GM19099 (cell line): ENCODE measurements around the gene FOXB1.

Experiments
- POLR2A ChIP-seq: IDR thresholded peaks from 3 replicates; pipeline ENCODE4 v1.6.1; 2011; ENCODE audit warnings: low read depth; ENCODE audit not compliant: insufficient read length; ENCODE audit errors: extremely low read depth

Gene FOXB1

DNA sequence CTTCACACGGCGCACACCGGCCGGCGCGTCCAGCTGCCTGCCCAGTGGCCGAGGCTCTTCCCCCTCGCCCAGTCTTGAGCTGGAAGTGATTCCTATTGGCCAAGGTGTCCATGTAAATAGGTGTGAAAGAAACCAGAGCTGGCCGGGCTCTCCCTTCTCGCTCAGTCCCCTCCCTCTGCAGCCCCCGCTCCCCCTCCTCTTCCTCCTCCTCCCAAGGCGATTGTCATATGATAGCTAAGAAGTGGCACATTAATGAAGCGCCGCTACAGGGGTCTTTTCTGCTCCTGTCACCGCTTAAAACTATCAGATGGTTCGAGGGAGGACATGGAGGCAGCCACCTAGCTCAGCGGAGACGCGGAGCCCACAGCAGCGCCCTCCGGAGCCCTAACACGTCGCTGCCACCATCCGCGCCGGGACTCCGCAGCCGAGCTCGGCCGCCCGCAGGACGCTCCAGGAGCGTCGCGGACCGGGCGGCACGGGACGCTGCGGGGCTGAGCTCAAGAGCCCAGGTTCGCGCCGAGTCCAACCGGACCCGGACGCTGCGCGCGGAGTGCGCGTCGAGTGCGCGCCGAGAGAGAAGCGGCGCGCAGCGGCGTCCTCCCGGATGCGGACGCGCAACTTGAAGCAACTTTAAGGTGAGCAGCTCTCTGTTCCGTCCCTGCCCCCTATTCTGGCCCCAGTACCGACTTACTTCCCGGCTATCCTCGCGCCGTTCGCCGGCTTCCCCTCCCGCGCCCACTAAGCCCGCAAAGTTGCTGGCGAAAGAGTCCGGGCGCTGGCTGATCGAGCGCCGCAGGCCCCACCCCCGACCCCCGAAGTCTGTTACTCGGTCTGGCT lies at the start of gene FOXB1:
Gene FOXB1, plus strand, starts transcription at position 303 of the 837 bp plus-strand sequence. CDS start 653 bp downstream, outside the sequence.
- TF ChIP-seq POLR2A: no peak

DNA sequence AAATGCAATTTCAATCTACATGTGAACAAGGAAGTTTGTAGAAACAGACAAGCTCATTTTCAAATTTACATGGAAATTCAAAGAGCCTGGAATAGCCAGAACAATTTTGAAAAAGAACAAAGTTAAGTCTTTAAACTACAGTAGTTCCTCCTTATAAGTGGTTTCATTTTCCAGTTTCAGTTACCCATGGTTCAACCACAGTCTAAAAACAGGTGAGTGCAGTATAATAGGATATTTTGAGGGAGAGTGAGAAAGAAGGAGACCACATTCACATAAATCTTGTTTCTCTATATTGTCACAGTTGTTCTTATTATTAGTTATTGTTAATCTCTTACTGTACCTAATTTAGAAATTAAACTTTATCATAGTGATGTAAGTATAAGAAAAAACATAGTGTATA lies 45.8 kb upstream of the FOXB1 start:
- TF ChIP-seq POLR2A: no peak

DNA sequence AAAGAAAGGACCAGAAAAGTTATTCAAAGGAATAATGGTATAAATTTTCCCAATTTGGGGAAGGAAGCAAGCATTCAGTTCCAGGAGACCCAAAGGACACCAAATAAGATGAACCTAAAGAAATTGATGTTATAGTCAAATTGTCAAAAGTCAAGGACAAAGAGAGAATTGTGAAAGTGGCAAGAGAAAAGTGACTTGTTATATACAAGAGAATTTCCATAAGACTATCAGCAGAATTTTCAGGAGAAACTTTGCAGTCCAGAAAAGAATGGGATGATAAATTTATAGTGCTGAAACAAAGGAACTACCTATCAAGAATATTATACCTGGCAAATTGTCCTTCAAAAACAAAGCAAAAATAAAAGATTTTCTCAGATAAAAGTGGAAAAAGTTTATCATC lies 43.8 kb upstream of the FOXB1 start:
- no peak for TF ChIP-seq POLR2A

DNA sequence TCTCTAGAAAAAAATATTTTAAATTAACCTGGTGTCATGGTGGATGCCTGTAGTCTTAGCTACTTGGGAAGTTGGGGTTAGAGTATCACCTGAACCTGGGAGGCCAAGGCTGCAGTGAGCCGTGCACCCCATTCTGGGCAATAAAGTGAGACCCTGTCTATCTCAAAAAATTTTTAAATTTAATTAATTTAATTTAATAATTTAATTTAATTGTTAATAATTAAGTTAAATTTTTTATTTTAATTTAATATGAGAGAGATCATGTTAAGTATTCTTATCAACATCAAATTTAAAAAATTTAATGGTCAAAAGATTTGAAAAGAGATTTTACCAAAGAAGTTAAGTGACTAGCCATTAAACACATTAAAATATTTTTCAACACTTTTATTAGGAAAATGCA lies 40.8 kb upstream of the FOXB1 start:
- TF ChIP-seq POLR2A: no peak

DNA sequence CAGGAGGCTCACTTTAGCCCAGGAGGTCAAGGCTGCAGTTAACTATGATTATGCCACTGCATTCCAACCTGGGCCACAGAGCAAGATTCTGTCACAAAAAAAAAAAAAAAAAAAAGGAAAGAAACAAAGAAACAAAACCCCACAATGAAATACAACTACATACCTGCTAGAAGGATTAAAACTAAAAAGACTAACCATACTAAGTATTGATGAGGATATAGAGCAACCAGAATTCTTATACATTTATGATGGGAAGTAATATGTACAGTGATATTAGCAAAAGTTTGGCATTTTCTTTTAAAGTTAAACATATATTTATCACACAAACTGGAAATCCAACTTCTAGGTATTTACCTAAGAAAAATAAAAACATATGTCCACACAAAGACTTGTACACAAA lies 40.2 kb upstream of the FOXB1 start:
- TF ChIP-seq POLR2A: no peak

DNA sequence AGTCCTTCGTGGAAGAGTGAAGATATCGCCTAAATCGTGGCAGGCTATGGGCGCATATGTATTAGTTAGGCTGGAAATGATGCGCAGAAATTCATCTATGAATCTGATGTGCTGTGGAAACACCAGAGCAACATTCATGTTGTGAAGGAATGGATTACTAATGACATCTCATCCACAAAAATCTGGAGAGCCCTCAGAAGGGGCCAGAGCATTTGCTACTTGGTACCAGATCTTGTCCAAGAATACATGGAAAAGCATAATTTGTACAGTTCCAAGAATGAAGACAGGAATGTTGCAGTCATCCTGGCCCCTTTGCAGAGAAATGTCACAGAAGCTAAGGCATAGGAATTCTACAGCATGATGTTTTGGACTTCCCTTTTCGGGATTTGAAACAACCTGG lies 38.4 kb upstream of the FOXB1 start:
- TF ChIP-seq POLR2A: no peak

DNA sequence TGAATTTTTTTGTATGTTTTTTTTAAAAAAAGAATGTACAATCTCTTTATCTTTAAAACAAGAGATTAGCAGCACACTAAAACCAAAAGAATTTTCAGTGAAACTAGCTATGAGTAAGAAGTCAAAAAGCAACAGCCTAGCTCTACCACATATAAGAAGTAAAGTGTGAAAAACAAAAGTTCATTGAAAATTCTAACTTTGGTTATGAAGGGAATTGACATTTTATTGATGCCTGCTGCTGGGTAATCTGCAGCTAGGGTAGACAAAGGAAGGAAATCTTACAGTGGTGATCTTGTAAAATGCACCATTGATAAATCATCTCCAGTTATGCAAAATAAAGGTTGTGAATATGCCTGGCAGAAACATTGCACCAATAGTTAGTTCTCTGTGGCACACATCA lies 37.8 kb upstream of the FOXB1 start:
- no peak for TF ChIP-seq POLR2A

DNA sequence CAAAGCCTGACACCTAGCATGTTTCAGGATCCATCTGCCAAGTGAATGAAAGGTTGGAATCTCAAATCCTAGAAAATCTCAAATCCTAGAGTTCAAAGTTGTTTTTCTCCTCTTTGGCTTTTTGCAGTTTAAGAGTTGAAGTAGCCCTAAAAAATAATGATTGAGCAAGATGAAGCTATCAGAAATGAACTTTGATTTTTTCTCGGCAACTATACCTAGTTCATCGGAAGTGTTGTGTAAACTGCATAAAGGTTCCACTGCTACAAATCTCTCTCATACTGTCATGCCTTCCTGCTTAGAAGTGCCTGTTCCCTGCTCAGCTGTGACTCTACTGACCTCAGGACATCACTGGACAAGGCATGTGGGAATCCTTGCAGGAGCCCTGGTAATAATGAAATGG lies 35.8 kb upstream of the FOXB1 start:
- TF ChIP-seq POLR2A: no peak

DNA sequence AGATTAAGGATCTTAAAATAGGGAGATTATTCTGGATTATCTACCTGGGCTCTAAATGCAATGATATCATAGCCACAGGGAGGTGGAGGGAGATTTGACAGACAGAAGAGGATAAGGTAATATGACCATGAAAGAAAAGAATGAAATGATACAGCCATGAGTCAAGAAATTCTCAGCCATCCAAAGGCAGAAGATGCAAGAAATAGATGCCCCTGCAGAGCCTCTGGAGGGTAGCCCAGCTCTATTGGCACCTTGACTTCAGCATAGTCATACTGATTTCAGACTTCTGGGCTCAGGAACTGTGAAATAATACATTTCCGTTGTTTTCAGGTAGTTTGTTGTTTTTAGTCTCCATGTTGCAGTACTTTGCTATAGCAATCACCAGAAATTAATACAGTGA lies 31.9 kb upstream of the FOXB1 start:
- TF ChIP-seq POLR2A: no peak

DNA sequence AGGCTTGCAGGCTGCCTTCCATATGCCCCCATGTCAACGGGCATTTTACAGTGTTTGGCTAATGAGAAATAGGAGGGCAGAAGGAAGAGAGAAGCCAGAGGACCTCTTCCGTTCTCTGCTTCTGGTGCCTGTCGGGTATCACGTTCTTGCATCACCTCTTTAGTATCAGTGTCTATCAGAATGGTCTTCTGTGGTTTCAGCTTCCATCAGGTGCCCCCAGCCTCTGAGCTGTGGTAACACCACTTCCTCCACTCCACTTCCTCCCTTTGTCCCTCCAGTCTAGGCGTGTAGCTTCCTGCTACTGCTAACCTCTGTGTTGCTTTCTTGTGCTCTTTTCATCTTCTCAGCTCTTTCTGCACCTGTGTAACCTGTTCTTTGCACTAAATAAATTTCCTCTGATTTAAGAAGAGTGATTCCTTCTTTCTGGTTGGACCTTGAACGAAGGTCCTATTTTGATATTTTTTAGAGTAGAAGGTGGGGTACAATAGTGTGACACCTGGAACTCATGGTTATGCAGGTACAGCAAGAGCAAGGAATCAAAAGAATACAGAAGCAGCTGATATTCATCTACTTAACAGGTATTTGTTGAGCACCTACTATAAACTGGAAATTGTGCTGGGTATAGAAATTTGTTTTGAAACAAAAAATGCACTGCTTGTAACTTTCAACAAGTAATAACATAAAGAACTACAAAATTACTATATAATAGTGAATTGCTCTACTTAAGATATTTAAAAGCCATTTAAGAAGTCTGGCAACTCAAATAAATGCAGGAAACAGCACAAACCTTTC lies 27.4 kb upstream of the FOXB1 start:
- TF ChIP-seq POLR2A: no peak

DNA sequence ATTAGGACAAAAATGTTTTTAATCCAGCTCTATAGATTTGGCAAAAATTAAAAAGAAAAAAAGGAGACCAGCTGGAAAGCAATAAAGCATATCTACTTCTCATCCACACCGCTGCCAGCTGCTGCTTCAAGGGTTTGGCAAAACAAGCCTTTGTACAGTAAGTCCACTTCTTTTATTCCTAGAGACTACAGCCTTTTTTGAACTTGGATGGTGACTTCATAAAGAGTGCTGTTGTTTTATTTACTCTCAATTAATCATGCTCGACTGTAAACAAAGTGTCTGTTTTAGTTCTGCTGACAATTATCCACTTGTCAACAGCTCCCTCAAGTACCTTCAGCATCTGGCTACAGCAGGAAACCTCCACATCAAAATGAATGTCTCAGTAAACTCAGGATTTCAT lies 12.3 kb upstream of the FOXB1 start:
- TF ChIP-seq POLR2A: no peak

DNA sequence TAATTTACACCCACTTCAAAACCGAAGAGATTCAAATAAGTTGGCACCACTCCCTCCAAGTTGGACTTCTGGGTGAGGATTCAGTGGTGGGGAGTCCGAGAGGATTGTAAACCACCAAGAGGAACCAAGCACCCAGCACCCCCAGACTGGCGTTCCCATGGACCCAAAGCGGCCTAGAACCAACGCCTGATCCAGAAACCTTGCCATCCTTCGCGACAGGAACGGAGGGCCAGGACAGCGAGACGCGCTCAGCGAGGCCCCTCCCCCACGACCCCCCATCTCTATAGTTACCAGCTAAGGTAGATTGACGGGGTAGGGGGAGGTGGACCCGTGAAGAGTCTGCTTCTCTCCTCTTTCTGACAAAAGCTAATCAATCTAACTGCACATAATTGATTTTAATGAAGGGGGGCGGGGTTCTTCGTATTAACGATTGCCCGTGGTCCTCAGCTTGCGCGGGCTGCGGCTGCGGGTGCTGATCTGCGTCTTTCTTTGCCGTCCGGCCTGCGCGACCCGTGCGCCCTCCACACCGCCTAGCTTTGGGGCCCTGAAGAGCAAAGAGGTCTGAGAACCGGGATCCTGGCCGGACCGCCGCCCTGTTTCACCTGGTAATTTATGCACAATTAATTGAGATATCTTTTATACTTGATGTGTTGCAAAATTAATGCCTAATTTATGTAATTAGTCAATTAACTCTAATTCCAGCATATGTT lies 10.9 kb upstream of the FOXB1 start:
- TF ChIP-seq POLR2A: no peak

DNA sequence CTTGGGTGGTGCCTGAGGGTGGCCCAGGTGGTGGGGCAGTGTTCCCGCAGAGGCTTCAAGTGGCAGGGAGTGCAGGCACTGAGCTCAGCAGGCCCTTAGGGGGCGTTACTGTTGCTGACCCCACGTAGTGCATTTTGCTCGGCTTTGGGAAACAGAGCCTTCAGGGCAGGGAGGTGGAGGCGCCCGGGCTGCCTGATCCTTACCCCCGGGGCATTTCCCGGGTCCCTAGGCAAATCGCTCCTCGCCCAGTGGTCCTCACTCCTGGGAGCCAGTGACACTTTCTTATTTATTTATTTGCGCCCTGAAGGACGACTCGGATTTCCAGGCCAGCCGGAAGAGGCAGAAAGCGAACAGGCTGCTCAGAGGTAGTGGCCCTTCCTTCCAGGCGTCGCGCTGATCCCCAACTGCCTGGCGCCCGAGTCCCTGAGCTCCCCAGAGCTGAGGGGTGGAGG lies 10.1 kb upstream of the FOXB1 start:
- no peak for TF ChIP-seq POLR2A

DNA sequence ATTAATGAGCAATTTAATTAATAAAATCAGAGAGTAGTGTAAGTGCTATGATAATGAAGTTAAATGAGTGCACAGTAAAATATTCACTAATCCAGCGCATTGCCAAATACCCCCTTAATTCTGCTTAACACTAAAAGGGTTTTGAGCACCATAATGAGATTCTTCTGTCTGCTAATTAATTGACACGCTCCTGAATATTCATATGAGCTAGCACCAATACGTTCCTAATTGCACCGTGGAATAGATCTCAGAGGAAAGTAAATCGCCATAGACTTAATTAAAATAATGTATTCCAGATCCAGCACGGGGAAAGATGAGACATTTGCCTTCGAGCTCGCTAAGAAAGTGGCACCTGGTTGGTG lies 9.6 kb upstream of the FOXB1 start:
- no peak for TF ChIP-seq POLR2A

DNA sequence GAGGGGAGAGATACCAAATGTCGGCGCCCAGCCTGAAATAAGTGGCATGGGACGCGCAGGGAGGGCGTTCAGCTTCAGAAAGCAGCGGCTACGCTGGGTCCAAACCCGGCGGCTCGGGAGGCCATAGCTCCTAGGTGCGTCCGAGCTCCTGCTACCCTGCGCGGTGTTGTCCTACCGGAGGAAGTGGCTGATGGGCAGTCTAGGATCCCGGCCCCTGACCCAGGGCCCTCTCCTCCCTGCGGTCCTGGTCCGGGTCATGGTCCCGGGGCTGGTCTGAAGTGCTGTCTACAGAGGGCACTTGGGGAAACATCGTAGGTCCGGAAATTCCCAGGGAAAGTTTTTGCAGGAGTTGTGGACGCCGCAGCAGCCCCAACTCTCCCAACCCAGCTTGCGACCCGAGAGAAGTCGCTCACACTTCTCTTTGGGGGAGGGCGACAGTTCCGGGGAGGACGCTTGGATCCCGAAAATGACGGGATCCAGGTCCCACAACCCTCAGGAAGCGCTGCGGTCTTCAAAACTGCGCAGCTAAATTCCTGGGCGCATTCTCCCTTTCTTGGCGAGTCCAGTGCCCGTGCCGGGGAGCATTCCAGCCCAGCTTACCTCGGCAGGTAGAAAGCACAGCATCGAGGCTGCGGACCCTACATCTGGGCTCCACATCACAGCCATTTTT lies 9.1 kb upstream of the FOXB1 start:
- no peak for TF ChIP-seq POLR2A

DNA sequence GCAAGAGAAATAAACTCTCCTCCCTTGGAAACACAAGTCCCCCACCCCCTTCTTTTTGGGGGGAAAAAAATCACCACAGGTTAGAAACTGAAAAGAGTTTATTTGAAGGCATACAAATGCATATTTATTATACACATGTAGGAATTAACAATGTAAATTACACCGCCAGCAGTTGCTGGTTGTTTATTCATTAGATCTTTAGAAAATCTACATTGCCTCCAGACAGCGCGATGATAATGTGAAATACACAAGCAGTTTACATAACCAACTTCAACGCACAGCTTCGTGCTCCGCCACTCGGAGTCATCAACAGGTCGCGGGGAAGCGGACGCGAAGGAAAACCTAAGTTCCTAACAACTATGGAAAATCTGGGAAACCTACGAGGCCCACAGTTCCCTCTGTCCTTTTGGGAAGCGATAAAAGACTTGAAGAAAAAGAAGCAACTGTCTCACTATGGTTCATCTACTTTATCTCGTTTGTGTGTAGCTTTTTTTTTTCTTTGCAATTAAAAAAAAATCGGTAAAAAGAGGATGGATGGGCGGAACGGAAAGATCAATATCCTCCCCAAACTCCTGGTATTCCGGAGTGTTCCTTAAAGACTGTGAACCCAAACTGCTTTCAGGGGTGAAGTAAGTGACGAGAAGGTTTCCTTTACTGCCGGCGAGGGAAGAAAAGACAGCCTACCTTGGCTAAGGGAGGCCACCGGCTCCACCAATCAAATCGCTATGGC lies 8.4 kb upstream of the FOXB1 start:
- no peak for TF ChIP-seq POLR2A
